HG03280 (cell line): ENCODE data around the gene PTPRR.
A peak's percentile ranks its signal among the peaks of the same experiment; 100 is the strongest.
"Not testable (repeated sequence)": the region's sequence is repeated elsewhere in the genome, so short reads cannot be mapped to it uniquely, and the experiment has no call there.

Source experiments
- ATAC-seq: cut with Tn5 transposase; IDR thresholded peaks from one replicate; pipeline ENCODE4 v1.9.1; 2021; ENCODE audit warnings: mild to moderate bottlenecking, moderate library complexity; ENCODE audit not compliant: unreplicated experiment

The PTPRR gene

GRCh38 chr12:70749931-70750330, 170.6 kb downstream of the PTPRR start:
- no peak for ATAC-seq

GRCh38 chr12:70748809-70749208, 171.7 kb downstream of the PTPRR start:
- no peak for ATAC-seq

GRCh38 chr12:70747445-70748260, 172.9 kb downstream of the PTPRR start:
- ATAC-seq = no peak

GRCh38 chr12:70745048-70745447, 175.5 kb downstream of the PTPRR start:
- ATAC-seq = no peak

GRCh38 chr12:70744178-70744577, 176.4 kb downstream of the PTPRR start:
- no peak for ATAC-seq

GRCh38 chr12:70741256-70741655, 179.3 kb downstream of the PTPRR start:
- no peak for ATAC-seq

- ATAC-seq = no peak
Measured at GRCh38 chr12:70739756-70740155, 180.8 kb downstream of the PTPRR start.

- no peak for ATAC-seq
Measured at GRCh38 chr12:70736351-70737133, 184.0 kb downstream of the PTPRR start.

- ATAC-seq = not testable (repeated sequence)
Measured at GRCh38 chr12:70735197-70735596, 185.3 kb downstream of the PTPRR start.

GRCh38 chr12:70733385-70733784, 187.2 kb downstream of the PTPRR start:
- peak; percentile 85 for ATAC-seq

- no peak for ATAC-seq
Measured at GRCh38 chr12:70732287-70732686, 188.3 kb downstream of the PTPRR start.

GRCh38 chr12:70730675-70731180, 189.8 kb downstream of the PTPRR start:
- ATAC-seq = no peak

- peak; percentile 56 for ATAC-seq
Measured at GRCh38 chr12:70724444-70724843, 196.1 kb downstream of the PTPRR start.

GRCh38 chr12:70722584-70723343, 197.8 kb downstream of the PTPRR start:
- no peak for ATAC-seq

GRCh38 chr12:70721656-70722357, 198.7 kb downstream of the PTPRR start:
- ATAC-seq = no peak

- no peak for ATAC-seq
Measured at GRCh38 chr12:70721216-70721615, 199.3 kb downstream of the PTPRR start.

GRCh38 chr12:70719672-70720420, 200.7 kb downstream of the PTPRR start:
- peak; percentile 55 for ATAC-seq

- no peak for ATAC-seq
Measured at GRCh38 chr12:70719071-70719470, 201.5 kb downstream of the PTPRR start.

- ATAC-seq = no peak
Measured at GRCh38 chr12:70711831-70712230, 208.7 kb downstream of the PTPRR start.

GRCh38 chr12:70709022-70709421, 211.5 kb downstream of the PTPRR start:
- no peak for ATAC-seq
